Endothelial cell of umbilical vein (primary cell): ENCODE results near the gene ZNF121. TPM values are rescaled to one million over a fixed set of nuclear protein-coding genes. Genes with fewer than 3 reads are reported as not detected.
A peak's percentile ranks its signal among the peaks of the same experiment; 100 is the strongest.

Experiments
- BruUV-seq: library from RNA; stranded (reverse); fragments of 400-500 nt; replicated peaks from 2 replicates; lab custom pipeline; 2021; lab: Mats Ljungman, UMichigan
- CTCF ChIA-PET: fragments of 300-600, 350-600 bp; sonication (Branson Sonifier 250); formaldehyde crosslinking; loops from one replicate; lab custom pipeline; 2021; ENCODE audit warnings: antibody characterized with exemption, inconsistent platforms; lab: Charles Lee
- POLR2A ChIA-PET: fragments of 300-600, 350-600 bp; sonication (Branson Sonifier 250); formaldehyde crosslinking; loops from one replicate; lab custom pipeline; 2021; ENCODE audit warnings: antibody characterized with exemption, inconsistent platforms; lab: Charles Lee
- DNase-seq: peaks from one replicate; pipeline ENCODE4 v3.0.0-alpha.2; 2011; ENCODE audit warnings: low read depth, low spot score
- FAIRE-seq: peaks from 2 replicates; lab custom pipeline; 2011; peaks lifted over from hg19 to GRCh38; lab: Jason Lieb, UNC
- H2AFZ ChIP-seq: 2 replicates; pipeline ENCODE4 v1.6.0; 2012; ENCODE audit warnings: low read depth, low read length, control low read depth, inconsistent platforms
- H3K27ac ChIP-seq: 2 replicates; pipeline ENCODE4 v1.5.1; 2011; ENCODE audit warnings: low read depth, mild to moderate bottlenecking, control low read depth, low read length, moderate library complexity; ENCODE audit not compliant: insufficient read depth
- H3K27me3 ChIP-seq, 2 experiments: 2 replicates each; pipeline versions ENCODE4 v1.6.0 to v1.6.1; 2011; ENCODE audit warnings: low read length in 2 of 2, mixed read lengths in 1 of 2; ENCODE audit not compliant: control insufficient read depth in 2 of 2, insufficient read depth in 2 of 2
- H3K36me3 ChIP-seq, 2 experiments: 2 replicates in 1 of 2; 3 replicates in 1 of 2; pipeline ENCODE4 v1.5.1; 2011; ENCODE audit warnings: low read length in 2 of 2, mild to moderate bottlenecking in 1 of 2, moderate library complexity in 1 of 2; ENCODE audit not compliant: control insufficient read depth in 2 of 2, insufficient read depth in 2 of 2; ENCODE audit errors: extremely low read depth in 1 of 2
- H3K4me1 ChIP-seq: 3 replicates; pipeline ENCODE4 v1.5.1; 2011; ENCODE audit warnings: mild to moderate bottlenecking, low read length; ENCODE audit not compliant: control insufficient read depth, insufficient read depth; ENCODE audit errors: extremely low read depth
- H3K4me2 ChIP-seq: 2 replicates; pipeline ENCODE4 v1.6.1; 2011; ENCODE audit warnings: low read length, control low read depth, mixed read lengths; ENCODE audit not compliant: insufficient read depth
- H3K4me3 ChIP-seq, 3 experiments: fragments of 200-600 bp in 1 of 3; sonication (generic), shearing (Covaris generic) in 1 of 3; replicated peaks in 1 of 3; 2 replicates each; pipeline ENCODE4 v1.5.1; 2011 to 2016; ENCODE audit warnings: control low read depth in 3 of 3, low read length in 3 of 3, mild to moderate bottlenecking in 2 of 3, inconsistent platforms in 1 of 3, low read depth in 1 of 3, moderate library complexity in 1 of 3; ENCODE audit not compliant: insufficient read depth in 1 of 3
- H3K79me2 ChIP-seq: 2 replicates; pipeline ENCODE4 v1.6.0; 2012; ENCODE audit warnings: low read length, inconsistent platforms; ENCODE audit not compliant: control insufficient read depth, insufficient read depth
- H3K9ac ChIP-seq: replicated peaks from 2 replicates; pipeline ENCODE3; 2011; ENCODE audit warnings: low read length, control low read depth; ENCODE audit not compliant: insufficient read depth; ENCODE audit errors: extremely low read depth
- H3K9me1 ChIP-seq: replicated peaks from 3 replicates; pipeline ENCODE4 v1.6.0; 2011; ENCODE audit warnings: mild to moderate bottlenecking, low read length; ENCODE audit not compliant: control insufficient read depth, insufficient read depth; ENCODE audit errors: extremely low read depth
- H3K9me3 ChIP-seq: replicated peaks from 2 replicates; pipeline ENCODE4 v1.5.1; 2012; ENCODE audit warnings: low read length, inconsistent platforms; ENCODE audit not compliant: control insufficient read depth, insufficient read depth
- H4K20me1 ChIP-seq: replicated peaks from 2 replicates; pipeline ENCODE3; 2011; ENCODE audit warnings: mild to moderate bottlenecking, low read length; ENCODE audit not compliant: control insufficient read depth, insufficient read depth; ENCODE audit errors: extremely low read depth
- CTCF ChIP-seq, 2 donors: IDR thresholded peaks; 1 replicate in 1 of 2; 2 replicates in 1 of 2; pipeline ENCODE4 v1.5.1; 2011; ENCODE audit warnings: low read length in 2 of 2, mild to moderate bottlenecking in 2 of 2, moderate library complexity in 2 of 2, control low read depth in 1 of 2, inconsistent platforms in 1 of 2, low read depth in 1 of 2; ENCODE audit not compliant: insufficient read depth in 1 of 2; ENCODE audit errors: extremely low read depth in 1 of 2
- EZH2 ChIP-seq: IDR thresholded peaks from 2 replicates; pipeline ENCODE4 v1.6.1; 2012; ENCODE audit warnings: borderline replicate concordance, low read depth, mild to moderate bottlenecking, moderate library complexity, low read length, inconsistent platforms; ENCODE audit not compliant: severe bottlenecking
- FOS ChIP-seq: IDR thresholded peaks from 2 replicates; pipeline ENCODE4 v1.6.1; 2011; ENCODE audit warnings: mild to moderate bottlenecking, low read length, moderate library complexity, borderline replicate concordance; ENCODE audit not compliant: insufficient read depth
- GATA2 ChIP-seq: IDR thresholded peaks from 2 replicates; pipeline ENCODE4 v1.7.0; 2011; ENCODE audit warnings: low read depth, mild to moderate bottlenecking, moderate library complexity, mixed read lengths, low read length; ENCODE audit not compliant: insufficient read length, insufficient read depth
- JUN ChIP-seq: IDR thresholded peaks from 2 replicates; pipeline ENCODE4 v1.6.1; 2011; ENCODE audit warnings: borderline replicate concordance, low read depth; ENCODE audit not compliant: insufficient read length, insufficient read depth
- MYC ChIP-seq: IDR thresholded peaks from one replicate; pipeline ENCODE4 v1.6.1; 2011; ENCODE audit warnings: mild to moderate bottlenecking, low read depth, low read length
- POLR2A ChIP-seq: IDR thresholded peaks from 2 replicates; pipeline ENCODE4 v1.6.1; 2012; ENCODE audit warnings: low read depth, mild to moderate bottlenecking, control low read depth, low read length
- POLR2AphosphoS5 ChIP-seq: IDR thresholded peaks from 2 replicates; pipeline ENCODE4 v1.6.1; 2012; ENCODE audit warnings: low read depth, mild to moderate bottlenecking, control low read depth, low read length, moderate library complexity; ENCODE audit not compliant: insufficient read depth
- dilution Hi-C: fragments of 300-500 bp; cut with MboI; formaldehyde crosslinking; loops from one replicate; pipeline ENCODE4 v1.15.0; 2019; ENCODE audit warnings: low sequenced_read_pairs; ENCODE audit not compliant: extremely low pct_ligation_motif_present
- intact Hi-C: fragments of 100-400 bp; cut with micrococcal nuclease; formaldehyde crosslinking; loops from one replicate; pipeline ENCODE4 v1.10.0; 2022
- polyA plus RNA-seq, 4 experiments: library from polyadenylated mRNA; depleted of rRNA in 3 of 4; stranded (reverse) in 3 of 4; unstranded in 1 of 4; fragments of >200 nt; gene quantifications; 2 replicates each; pipeline versions ENCODE4 v1.2.1 to v1.2.3, GENCODE V29; 2011 to 2012; ENCODE audit warnings: missing spikeins in 1 of 4
- total RNA-seq: library from RNA; stranded (reverse); gene quantifications from 2 replicates; pipeline ENCODE4 v1.2.3, GENCODE V29; 2021
- TF ChIP-seq, protein P1 (sequence below): IDR thresholded peaks from 2 replicates; pipeline ENCODE4 v1.6.1; 2011; ENCODE audit not compliant: insufficient read depth, insufficient read length

The ZNF121 gene
- total and polyA plus RNA-seq, 2 donors (not counting 3 experiments of a cell fraction or from before 2014, with no cell fraction given) = 2.3 to 25.1 TPM

- H3K27ac ChIP-seq = no peak overlapping the region
- no peak overlapping the region for H3K9ac ChIP-seq
- H3K79me2 ChIP-seq = peaks cover 28% of the 10 kb centered on the region
- no peak for DNase-seq
- intact Hi-C loops (loop anchor here (2.0 kb wide), 1 partner anchor 27 kb away; the partner anchor contains the start of gene ZNF426), dilution Hi-C loops (no loop called here)
- H3K27me3 ChIP-seq = no peaks in the 10 kb centered on the region
- peaks cover 38% of the 10 kb centered on the region for H3K9me3 ChIP-seq
- no peak for FAIRE-seq
- ChIA-PET POLR2A (no interaction called here), CTCF (no interaction called here)
- no peak overlapping the region for H3K4me3 ChIP-seq
- no peak overlapping the region for H3K4me2 ChIP-seq
- no peaks in the 10 kb centered on the region for H3K9me1 ChIP-seq
- TF ChIP-seq MYC (no peak), POLR2A (no peak), FOS (no peak), JUN (no peak), GATA2 (no peak), POLR2AphosphoS5 (no peak)
- BruUV-seq = TSS peak; percentile 1
- no peak overlapping the region for H2AFZ ChIP-seq
- H3K4me1 ChIP-seq = no peaks in the 10 kb centered on the region
- no peaks in the 10 kb centered on the region for H4K20me1 ChIP-seq
- H3K36me3 ChIP-seq = peaks cover 19 to 23% of the 10 kb centered on the region in 2 experiments
These were observed 18.2 kb downstream of the ZNF121 start for GRCh38 chr19:9565900-9566705.

GRCh38 chr19:9552536-9553274 lies 31.6 kb downstream of the ZNF121 start:
- Histone ChIP-seq H3K36me3 (no peaks in the 10 kb centered on the region), H4K20me1 (no peaks in the 10 kb centered on the region), H2AFZ (no peak overlapping the region), H3K27me3 (no peaks in the 10 kb centered on the region), H3K4me1 (no peaks in the 10 kb centered on the region), H3K4me2 (no peak overlapping the region), H3K9me3 (no peaks in the 10 kb centered on the region), H3K9me1 (no peaks in the 10 kb centered on the region), H3K9ac (no peak overlapping the region), H3K27ac (no peak overlapping the region), H3K79me2 (no peaks in the 10 kb centered on the region), H3K4me3 (no peak overlapping the region)
- FAIRE-seq = no peak
- DNase-seq = no peak
- POLR2A ChIA-PET = no interaction called here
- no peak for TF ChIP-seq EZH2
- TF ChIP-seq CTCF (IDR thresholded peaks at IDR 0.05; ENCODE audit: extremely low read depth in 1 of 2, insufficient read depth in 1 of 2, low read depth in 1 of 2, low read length in 2 of 2) = no peak
- TF ChIP-seq FOS = no peak
- TF ChIP-seq JUN = no peak
- TF ChIP-seq, protein P1, sequence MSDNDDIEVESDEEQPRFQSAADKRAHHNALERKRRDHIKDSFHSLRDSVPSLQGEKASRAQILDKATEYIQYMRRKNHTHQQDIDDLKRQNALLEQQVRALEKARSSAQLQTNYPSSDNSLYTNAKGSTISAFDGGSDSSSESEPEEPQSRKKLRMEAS = no peak
- no peak for TF ChIP-seq POLR2AphosphoS5
- no peak for TF ChIP-seq GATA2
- TF ChIP-seq POLR2A = no peak
- no peak for TF ChIP-seq MYC
- intact Hi-C loops (no loop called here), dilution Hi-C loops (no loop called here)
- no TSS peak for BruUV-seq
- CTCF ChIA-PET = interaction anchor here (0.6 to 1.1 kb wide), 2 partner anchors 25 to 348 kb away, joined by 3 read pairs; no protein-coding TSS in a partner anchor
